ENCODE measurements around the gene FAM227B.

DNA sequence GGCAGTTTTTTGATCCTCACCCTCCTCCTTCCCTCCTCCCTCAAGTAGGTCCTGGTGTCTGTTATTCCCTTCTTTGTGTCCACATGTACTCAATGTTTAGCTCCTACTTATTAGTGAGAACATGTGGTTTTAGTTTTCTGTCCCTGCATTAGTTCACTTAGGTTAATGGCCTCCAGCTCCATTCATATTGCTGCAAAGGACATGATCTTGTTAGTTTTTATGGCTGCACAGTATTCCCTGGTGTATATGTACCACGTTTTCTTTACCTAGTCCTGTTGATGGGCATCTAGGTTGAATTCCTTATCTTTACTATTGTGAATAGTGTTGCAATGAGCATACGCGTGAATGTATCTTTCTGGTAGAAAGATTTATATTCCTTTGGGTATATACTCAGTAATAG, 259.2 kb downstream of the FAM227B start:
- TF ChIP-seq CTCF (IDR thresholded peaks at IDR 0.05 in 8 of 11, conservative IDR thresholded peaks at IDR 0.05 in 3 of 11): no peak
- no peak for TF ChIP-seq POLR2A (IDR thresholded peaks at IDR 0.05)
- no peak for TF ChIP-seq POLR2AphosphoS5 (IDR thresholded peaks at IDR 0.05)

Data from spleen (tissue), 7 donors.